ENCODE measurements around the gene FBXO39.

FBXO39 gene

GRCh38 chr17:6823011-6823442, 47.0 kb downstream of the FBXO39 start:
- Histone ChIP-seq H3K27ac (ENCODE audit: extremely low read depth, low read depth, low read length) (no peak overlapping the region), H3K36me3 (ENCODE audit: control insufficient read depth in 2 of 2, insufficient read depth in 1 of 2, low read length in 2 of 2) (no peaks in the 10 kb centered on the region), H3K4me1 (ENCODE audit: control insufficient read depth, insufficient read depth, low read length) (no peaks in the 10 kb centered on the region), H3K4me3 (ENCODE audit: low read depth, low read length) (no peak overlapping the region), H3K9me3 (ENCODE audit: control insufficient read depth, insufficient read depth, low read depth, low read length) (no peaks in the 10 kb centered on the region)
- CTCF ChIA-PET, result interaction anchor here (0.5 to 1.7 kb wide), 4 partner anchors 20 to 388 kb away, joined by 3 to 4 read pairs (median 4); partner anchors contain the start of gene AIPL1
- POLR2A ChIA-PET, result interaction anchor here (0.8 kb wide), 1 partner anchor 11 kb away, joined by 3 read pairs; no protein-coding TSS in a partner anchor
- TF ChIP-seq, protein P1, sequence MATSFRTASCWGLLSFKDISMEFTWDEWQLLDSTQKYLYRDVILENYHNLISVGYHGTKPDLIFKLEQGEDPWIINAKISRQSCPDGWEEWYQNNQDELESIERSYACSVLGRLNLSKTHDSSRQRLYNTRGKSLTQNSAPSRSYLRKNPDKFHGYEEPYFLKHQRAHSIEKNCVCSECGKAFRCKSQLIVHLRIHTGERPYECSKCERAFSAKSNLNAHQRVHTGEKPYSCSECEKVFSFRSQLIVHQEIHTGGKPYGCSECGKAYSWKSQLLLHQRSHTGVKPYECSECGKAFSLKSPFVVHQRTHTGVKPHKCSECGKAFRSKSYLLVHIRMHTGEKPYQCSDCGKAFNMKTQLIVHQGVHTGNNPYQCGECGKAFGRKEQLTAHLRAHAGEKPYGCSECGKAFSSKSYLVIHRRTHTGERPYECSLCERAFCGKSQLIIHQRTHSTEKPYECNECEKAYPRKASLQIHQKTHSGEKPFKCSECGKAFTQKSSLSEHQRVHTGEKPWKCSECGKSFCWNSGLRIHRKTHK (tag by site-specific recombination; IDR thresholded peaks at IDR 0.05), result no peak
- no peak for TF ChIP-seq ZNF214 (tag by site-specific recombination; IDR thresholded peaks at IDR 0.05; ENCODE audit: borderline replicate concordance)
- no peak for TF ChIP-seq ZNF677 (tag by site-specific recombination; IDR thresholded peaks at IDR 0.05)
- TF ChIP-seq, protein P2, sequence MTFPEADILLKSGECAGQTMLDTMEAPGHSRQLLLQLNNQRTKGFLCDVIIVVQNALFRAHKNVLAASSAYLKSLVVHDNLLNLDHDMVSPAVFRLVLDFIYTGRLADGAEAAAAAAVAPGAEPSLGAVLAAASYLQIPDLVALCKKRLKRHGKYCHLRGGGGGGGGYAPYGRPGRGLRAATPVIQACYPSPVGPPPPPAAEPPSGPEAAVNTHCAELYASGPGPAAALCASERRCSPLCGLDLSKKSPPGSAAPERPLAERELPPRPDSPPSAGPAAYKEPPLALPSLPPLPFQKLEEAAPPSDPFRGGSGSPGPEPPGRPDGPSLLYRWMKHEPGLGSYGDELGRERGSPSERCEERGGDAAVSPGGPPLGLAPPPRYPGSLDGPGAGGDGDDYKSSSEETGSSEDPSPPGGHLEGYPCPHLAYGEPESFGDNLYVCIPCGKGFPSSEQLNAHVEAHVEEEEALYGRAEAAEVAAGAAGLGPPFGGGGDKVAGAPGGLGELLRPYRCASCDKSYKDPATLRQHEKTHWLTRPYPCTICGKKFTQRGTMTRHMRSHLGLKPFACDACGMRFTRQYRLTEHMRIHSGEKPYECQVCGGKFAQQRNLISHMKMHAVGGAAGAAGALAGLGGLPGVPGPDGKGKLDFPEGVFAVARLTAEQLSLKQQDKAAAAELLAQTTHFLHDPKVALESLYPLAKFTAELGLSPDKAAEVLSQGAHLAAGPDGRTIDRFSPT (tag by site-specific recombination; IDR thresholded peaks at IDR 0.05), result no peak
- no peak for TF ChIP-seq ZNF521 (tag by site-specific recombination; IDR thresholded peaks at IDR 0.05)
- TF ChIP-seq ZSCAN30 (tag by site-specific recombination; IDR thresholded peaks at IDR 0.05), result no peak
- no peak for TF ChIP-seq ZNF423 (tag by site-specific recombination; IDR thresholded peaks at IDR 0.05)
- TF ChIP-seq ZNF2 (tag by site-specific recombination; IDR thresholded peaks at IDR 0.05), result no peak
- no peak for TF ChIP-seq ZNF747 (tag by site-specific recombination; IDR thresholded peaks at IDR 0.05)
- TF ChIP-seq ZNF837 (tag by site-specific recombination; IDR thresholded peaks at IDR 0.05), result no peak
- TF ChIP-seq BCL11B (tag by site-specific recombination; IDR thresholded peaks at IDR 0.05; ENCODE audit: low read depth), result no peak
- no peak for TF ChIP-seq ZNF138 (tag by site-specific recombination; IDR thresholded peaks at IDR 0.05; ENCODE audit: borderline replicate concordance)
- TF ChIP-seq ZNF394 (tag by site-specific recombination; IDR thresholded peaks at IDR 0.05; ENCODE audit: borderline replicate concordance), result no peak
- no peak for TF ChIP-seq ZNF704 (tag by site-specific recombination; IDR thresholded peaks at IDR 0.05)
- TF ChIP-seq, protein P3, sequence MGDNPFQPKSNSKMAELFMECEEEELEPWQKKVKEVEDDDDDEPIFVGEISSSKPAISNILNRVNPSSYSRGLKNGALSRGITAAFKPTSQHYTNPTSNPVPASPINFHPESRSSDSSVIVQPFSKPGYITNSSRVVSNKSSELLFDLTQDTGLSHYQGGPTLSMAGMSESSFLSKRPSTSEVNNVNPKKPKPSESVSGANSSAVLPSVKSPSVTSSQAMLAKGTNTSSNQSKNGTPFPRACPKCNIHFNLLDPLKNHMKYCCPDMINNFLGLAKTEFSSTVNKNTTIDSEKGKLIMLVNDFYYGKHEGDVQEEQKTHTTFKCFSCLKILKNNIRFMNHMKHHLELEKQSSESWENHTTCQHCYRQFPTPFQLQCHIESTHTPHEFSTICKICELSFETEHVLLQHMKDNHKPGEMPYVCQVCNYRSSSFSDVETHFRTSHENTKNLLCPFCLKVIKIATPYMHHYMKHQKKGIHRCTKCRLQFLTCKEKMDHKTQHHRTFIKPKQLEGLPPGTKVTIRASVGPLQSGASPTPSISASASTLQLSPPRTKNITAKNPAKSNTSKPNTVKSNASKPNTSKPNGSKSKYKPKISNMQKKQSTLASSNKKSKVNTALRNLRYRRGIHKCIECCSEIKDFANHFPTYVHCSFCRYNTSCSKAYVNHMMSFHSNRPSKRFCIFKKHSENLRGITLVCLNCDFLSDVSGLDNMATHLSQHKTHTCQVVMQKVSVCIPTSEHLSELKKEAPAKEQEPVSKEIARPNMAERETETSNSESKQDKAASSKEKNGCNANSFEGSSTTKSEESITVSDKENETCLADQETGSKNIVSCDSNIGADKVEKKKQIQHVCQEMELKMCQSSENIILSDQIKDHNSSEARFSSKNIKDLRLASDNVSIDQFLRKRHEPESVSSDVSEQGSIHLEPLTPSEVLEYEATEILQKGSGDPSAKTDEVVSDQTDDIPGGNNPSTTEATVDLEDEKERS (tag by site-specific recombination; IDR thresholded peaks at IDR 0.05), result no peak
- no peak for TF ChIP-seq ZNF266 (tag by site-specific recombination; IDR thresholded peaks at IDR 0.05; ENCODE audit: low read depth)
- TF ChIP-seq, protein P4, sequence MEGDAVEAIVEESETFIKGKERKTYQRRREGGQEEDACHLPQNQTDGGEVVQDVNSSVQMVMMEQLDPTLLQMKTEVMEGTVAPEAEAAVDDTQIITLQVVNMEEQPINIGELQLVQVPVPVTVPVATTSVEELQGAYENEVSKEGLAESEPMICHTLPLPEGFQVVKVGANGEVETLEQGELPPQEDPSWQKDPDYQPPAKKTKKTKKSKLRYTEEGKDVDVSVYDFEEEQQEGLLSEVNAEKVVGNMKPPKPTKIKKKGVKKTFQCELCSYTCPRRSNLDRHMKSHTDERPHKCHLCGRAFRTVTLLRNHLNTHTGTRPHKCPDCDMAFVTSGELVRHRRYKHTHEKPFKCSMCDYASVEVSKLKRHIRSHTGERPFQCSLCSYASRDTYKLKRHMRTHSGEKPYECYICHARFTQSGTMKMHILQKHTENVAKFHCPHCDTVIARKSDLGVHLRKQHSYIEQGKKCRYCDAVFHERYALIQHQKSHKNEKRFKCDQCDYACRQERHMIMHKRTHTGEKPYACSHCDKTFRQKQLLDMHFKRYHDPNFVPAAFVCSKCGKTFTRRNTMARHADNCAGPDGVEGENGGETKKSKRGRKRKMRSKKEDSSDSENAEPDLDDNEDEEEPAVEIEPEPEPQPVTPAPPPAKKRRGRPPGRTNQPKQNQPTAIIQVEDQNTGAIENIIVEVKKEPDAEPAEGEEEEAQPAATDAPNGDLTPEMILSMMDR (tag by site-specific recombination; IDR thresholded peaks at IDR 0.05), result no peak
- no peak for TF ChIP-seq ZNF239 (tag by site-specific recombination; IDR thresholded peaks at IDR 0.05)
- no peak for TF ChIP-seq ZNF664 (tag by site-specific recombination; IDR thresholded peaks at IDR 0.05)
- no peak for TF ChIP-seq ZBTB7A (tag by site-specific recombination; IDR thresholded peaks at IDR 0.05; ENCODE audit: low read depth)
